ENCODE measurements around the gene PPP2R5D.
"Not testable (repeated sequence)": the region's sequence is repeated elsewhere in the genome, so short reads cannot be mapped to it uniquely, and the experiment has no call there.

PPP2R5D gene

GRCh38 chr6:42984001-42984923 lies at the start of gene PPP2R5D:
Gene PPP2R5D (plus strand): TSS chr6:42984570. CDS start chr6:42984678, 108 bp downstream.
- DNase-seq (ENCODE audit: extremely low read depth in 1 of 2, low read depth in 1 of 2): peak; percentile 92 to 97

- no peak for DNase-seq (ENCODE audit: extremely low read depth in 1 of 2, low read depth in 1 of 2)
Measured at GRCh38 chr6:42935322-42935721, 49.0 kb upstream of the PPP2R5D start.

GRCh38 chr6:42936398-42936797 lies 48.0 kb upstream of the PPP2R5D start:
- no peak for DNase-seq (ENCODE audit: extremely low read depth in 1 of 2, low read depth in 1 of 2)

GRCh38 chr6:42937548-42938427 lies 46.6 kb upstream of the PPP2R5D start:
- no peak for DNase-seq (ENCODE audit: extremely low read depth in 1 of 2, low read depth in 1 of 2)

- no peak for DNase-seq (ENCODE audit: extremely low read depth in 1 of 2, low read depth in 1 of 2)
Measured at GRCh38 chr6:42938428-42938796, 46.0 kb upstream of the PPP2R5D start.

- DNase-seq (ENCODE audit: extremely low read depth in 1 of 2, low read depth in 1 of 2): no peak
Measured at GRCh38 chr6:42938987-42939809, 45.2 kb upstream of the PPP2R5D start.

GRCh38 chr6:42939810-42940167 lies 44.6 kb upstream of the PPP2R5D start:
- DNase-seq (ENCODE audit: extremely low read depth in 1 of 2, low read depth in 1 of 2): no peak

- DNase-seq (ENCODE audit: extremely low read depth in 1 of 2, low read depth in 1 of 2): no peak
Measured at GRCh38 chr6:42940493-42941045, 43.8 kb upstream of the PPP2R5D start.

- not testable (repeated sequence) for DNase-seq (ENCODE audit: extremely low read depth in 1 of 2, low read depth in 1 of 2)
Measured at GRCh38 chr6:42941356-42941755, 43.0 kb upstream of the PPP2R5D start.

GRCh38 chr6:42942444-42942843 lies 41.9 kb upstream of the PPP2R5D start:
- no peak for DNase-seq (ENCODE audit: extremely low read depth in 1 of 2, low read depth in 1 of 2)

- DNase-seq (ENCODE audit: extremely low read depth in 1 of 2, low read depth in 1 of 2): no peak
Measured at GRCh38 chr6:42947950-42948349, 36.4 kb upstream of the PPP2R5D start.

- no peak for DNase-seq (ENCODE audit: extremely low read depth in 1 of 2, low read depth in 1 of 2)
Measured at GRCh38 chr6:42952389-42952788, 32.0 kb upstream of the PPP2R5D start.

GRCh38 chr6:42954405-42954804 lies 30.0 kb upstream of the PPP2R5D start:
- not testable (repeated sequence) for DNase-seq (ENCODE audit: extremely low read depth in 1 of 2, low read depth in 1 of 2)

- DNase-seq (ENCODE audit: extremely low read depth in 1 of 2, low read depth in 1 of 2): no peak
Measured at GRCh38 chr6:42958125-42958524, 26.2 kb upstream of the PPP2R5D start.

GRCh38 chr6:42959917-42960242 lies 24.5 kb upstream of the PPP2R5D start:
- DNase-seq (ENCODE audit: extremely low read depth in 1 of 2, low read depth in 1 of 2): no peak

- DNase-seq (ENCODE audit: extremely low read depth in 1 of 2, low read depth in 1 of 2): no peak
Measured at GRCh38 chr6:42960243-42961019, 23.9 kb upstream of the PPP2R5D start, which contains the start of gene GNMT. Gene GNMT (plus strand): TSS chr6:42960754. CDS start chr6:42960768, 14 bp downstream.

GRCh38 chr6:42961020-42961470 lies 23.3 kb upstream of the PPP2R5D start:
- no peak for DNase-seq (ENCODE audit: extremely low read depth in 1 of 2, low read depth in 1 of 2)

GRCh38 chr6:42962096-42962495 lies 22.3 kb upstream of the PPP2R5D start:
- DNase-seq (ENCODE audit: extremely low read depth in 1 of 2, low read depth in 1 of 2): no peak

GRCh38 chr6:42962502-42963178 lies 21.7 kb upstream of the PPP2R5D start:
- DNase-seq (ENCODE audit: extremely low read depth in 1 of 2, low read depth in 1 of 2): no peak
